HG03045 (cell line): ENCODE results near the gene OR1N1.
"Not testable (repeated sequence)": the region's sequence is repeated elsewhere in the genome, so short reads cannot be mapped to it uniquely, and the experiment has no call there.

Source experiments
- ATAC-seq: cut with Tn5 transposase; IDR thresholded peaks from one replicate; pipeline ENCODE4 v1.9.1; 2021; ENCODE audit warnings: mild to moderate bottlenecking, moderate library complexity; ENCODE audit not compliant: unreplicated experiment

OR1N1 gene, protein sequence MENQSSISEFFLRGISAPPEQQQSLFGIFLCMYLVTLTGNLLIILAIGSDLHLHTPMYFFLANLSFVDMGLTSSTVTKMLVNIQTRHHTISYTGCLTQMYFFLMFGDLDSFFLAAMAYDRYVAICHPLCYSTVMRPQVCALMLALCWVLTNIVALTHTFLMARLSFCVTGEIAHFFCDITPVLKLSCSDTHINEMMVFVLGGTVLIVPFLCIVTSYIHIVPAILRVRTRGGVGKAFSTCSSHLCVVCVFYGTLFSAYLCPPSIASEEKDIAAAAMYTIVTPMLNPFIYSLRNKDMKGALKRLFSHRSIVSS

DNA sequence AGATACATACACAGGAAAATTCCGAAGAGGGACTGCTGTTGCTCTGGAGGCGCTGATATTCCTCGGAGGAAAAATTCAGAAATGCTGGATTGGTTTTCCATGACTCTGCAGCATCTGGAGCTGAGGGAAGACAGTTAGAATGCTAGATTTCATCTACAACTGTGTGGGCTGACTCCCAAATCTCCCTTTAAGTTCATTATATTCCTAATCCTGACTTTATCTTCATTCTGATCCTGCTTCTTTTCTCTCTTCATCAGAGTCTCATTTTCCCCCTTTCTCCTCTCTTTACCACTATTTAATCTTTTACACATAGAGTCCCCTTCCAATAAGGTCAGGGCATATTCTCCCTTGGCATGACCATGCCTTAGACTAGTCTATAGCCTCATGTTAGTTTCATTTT, at the start of gene OR1N1:
OR1N1 (minus strand) TSS at position 101 of the 400 bp plus-strand sequence; CDS start at position 101, 0 bp downstream.
- no peak for ATAC-seq

DNA sequence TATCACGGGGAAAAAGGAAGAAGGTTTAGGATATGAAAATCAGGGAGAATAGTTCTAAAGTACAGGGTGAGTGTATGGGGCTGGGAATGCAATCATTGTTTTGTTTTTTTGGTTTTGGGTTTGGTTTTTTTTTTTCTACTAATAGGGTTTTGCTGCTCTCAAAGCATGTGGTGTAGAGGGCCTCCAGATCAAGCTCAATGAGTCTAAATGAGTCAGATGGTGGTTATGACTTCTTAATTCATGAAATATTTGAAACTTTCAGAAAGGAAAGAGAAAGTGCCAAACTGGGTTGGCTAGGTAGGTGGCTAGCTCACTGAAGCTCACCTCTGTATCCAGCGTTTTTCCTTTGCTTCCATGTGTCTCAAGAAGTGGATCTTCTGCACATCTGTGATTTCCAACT, 45.4 kb upstream of the OR1N1 start:
- no peak for ATAC-seq

DNA sequence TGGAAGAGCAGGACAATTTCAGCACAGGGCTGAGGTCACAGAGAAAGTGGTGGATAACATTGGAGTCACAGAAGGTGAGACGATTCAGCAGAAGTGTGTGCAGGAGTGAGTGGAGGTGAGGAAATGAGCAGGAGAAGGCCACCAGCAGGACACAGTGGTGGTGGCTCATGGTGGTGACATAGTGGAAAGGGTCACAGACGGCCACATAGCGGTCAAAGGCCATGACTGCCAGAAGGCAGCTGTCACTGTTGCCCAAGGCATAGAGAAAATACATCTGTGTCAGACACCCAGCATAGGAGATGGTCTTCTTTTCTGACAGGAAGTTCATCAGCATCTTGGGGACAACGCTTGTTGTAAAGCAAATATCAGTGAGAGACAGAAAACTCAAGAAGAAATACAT, 40.8 kb upstream of the OR1N1 start:
- ATAC-seq = no peak

DNA sequence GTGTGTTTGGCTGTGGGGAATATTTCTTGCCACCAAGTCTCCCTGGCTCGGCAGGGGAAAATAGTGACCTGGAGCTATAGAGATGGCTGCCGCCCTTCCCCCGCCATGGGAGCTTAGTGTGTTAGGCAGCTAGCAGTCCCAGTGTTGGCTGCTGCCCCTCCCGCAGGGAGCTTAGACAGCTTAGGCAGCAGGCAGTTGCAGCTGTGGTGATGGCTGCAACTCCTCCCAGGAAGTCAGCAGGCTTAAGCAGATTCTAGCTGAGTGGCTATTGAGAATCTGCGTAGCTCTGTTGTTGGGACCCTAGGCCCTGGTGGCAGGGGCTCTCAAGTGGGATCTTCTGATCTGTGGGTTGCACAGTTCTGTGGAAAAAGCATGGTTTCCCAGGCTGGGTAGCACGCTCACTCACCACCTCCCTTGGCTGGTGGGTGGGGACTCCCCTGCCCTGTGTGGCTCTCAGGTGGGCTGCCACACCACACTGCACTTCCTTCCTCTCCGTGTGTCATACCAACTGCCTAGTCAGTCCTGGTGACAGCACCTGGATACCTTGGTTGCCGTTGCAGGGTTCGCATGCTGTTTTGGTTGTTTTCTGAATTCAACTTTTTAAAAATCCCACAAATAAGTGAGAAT, 35.2 kb upstream of the OR1N1 start:
- no peak for ATAC-seq

DNA sequence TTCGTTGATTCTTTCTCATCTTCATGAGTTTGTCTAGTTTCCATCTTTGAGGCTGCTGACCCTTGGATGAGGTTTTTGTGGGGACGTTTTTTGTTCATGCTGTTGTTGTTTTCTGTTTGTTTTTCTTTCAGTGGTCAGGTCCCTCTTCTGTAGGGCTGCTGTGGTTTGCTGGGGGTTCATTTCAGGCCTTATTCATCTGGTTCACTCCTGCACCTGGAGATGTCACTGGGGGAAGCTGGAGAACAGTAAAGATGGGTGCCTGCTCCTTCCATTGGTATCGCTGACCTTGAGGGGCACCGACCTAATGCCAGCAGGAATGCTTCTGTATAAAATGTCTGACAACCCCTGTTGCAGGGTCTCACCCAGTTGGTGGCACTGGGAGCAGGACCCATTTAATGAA, 34.4 kb upstream of the OR1N1 start:
- no peak for ATAC-seq

DNA sequence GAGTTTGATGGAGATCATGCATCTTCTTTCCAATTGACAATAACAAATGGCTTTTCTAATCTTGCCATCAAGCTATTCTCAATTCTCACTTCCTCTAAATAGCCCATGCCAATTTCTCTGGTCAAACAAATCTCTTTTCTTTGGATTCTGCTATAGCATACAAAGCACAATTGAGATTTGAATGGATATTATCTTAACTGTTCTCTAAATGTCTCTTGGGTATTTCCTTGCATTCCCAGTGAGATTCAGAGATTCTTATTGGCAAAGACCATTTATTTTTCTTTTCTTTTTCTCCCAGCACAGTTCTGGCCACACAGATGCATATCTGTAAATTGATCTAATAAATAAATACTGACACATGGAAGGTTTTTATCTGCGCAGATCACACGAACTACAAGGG, 25.7 kb upstream of the OR1N1 start, which contains the start of gene OR1N2:
OR1N2 (plus strand) TSS at position 301 of the 400 bp plus-strand sequence. CDS start 100 bp downstream, outside the sequence.
- no peak for ATAC-seq

DNA sequence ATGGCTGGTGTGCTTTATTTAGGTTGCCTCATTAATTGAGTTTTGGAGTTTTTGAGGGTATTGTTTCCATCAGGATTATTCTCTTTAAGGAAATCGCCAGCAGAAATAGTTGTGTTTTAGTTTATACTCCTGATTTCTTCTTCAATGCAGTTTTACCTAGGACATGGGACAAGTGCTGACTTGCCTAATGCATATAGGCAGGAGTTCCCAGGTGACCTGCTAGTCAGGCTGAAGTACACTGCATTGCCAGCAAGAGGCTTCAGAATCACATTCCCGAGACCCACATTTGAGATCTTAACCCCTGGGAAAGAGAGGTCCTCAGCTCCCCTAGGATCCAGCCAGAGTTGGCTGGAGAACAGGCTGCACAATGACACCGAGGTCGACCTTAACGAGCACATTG, 24.3 kb upstream of the OR1N1 start:
- ATAC-seq = no peak

DNA sequence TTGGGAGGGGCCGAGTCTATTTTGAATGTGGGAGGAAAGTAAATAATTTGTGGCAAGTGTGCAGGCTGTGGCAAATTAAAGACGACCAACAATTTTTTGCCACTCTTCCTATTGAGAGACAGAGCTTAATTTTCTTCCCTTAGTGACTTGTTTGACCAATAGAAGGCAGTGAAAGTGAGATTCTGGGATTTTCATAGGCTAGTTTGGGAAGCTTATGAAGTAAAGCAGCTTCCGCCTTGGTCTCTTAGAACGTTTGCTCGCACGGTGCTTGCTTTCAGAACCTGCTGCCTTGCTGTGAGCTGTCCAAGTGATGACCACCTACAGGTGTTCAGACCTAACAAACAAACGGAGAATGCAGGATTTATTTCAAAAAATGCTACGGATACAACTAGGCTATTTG, 19.1 kb upstream of the OR1N1 start:
- no peak for ATAC-seq

DNA sequence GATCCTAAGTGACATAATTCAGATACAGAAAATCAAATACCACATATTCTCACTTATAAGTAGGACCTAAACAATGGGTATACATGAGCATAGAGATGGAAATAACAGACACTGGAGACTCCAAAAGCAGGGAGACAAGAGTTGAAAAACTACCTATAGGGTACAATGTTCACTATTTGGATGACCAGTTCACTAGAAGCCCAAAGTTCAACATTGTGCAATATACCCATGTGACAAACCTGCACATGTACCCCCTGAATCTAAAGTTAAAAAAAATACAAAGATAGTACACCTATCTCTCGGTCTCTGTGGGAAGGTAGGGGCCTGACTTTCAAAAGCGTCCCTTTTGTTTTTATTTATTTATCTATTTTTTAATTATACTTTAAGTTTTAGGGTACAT, 11.7 kb upstream of the OR1N1 start:
- no peak for ATAC-seq

DNA sequence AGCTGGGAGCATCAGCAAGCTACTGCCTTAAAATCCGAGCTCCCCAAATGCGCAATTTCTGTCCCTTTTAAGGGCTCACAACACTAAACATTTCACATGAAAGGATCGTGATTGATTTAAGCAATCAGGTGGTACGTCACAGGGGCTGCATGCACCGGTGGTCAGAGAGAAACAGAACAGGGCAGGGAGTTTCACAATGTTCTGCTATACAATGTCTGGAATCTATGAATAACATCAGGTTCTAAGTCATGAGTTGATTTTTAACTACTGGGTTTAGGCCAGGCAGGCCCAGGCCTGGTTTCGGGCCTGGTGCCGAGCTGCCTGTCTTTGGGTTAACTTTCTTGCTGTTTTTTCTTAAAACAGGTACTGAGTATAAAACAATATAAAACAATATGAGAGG, 10.0 kb upstream of the OR1N1 start:
- ATAC-seq = not testable (repeated sequence)

DNA sequence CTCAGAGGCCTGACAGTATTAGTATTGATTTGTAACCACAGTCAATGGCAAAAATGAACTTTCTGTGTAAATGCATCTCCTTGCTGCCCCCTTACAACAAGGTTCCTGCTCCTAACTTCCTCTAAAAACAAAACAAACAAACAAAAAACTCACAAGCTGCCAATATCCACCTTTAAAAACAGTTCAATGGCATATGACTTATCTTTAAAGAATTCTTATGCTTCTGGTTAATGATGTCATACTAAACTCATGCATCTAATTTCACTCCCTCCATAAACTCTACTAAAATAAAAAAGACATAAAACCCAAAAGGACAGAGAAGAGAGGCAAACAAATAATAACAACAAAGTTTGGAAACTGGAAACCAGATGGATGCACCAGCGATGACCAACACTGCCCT, 9.0 kb upstream of the OR1N1 start:
- ATAC-seq = no peak

DNA sequence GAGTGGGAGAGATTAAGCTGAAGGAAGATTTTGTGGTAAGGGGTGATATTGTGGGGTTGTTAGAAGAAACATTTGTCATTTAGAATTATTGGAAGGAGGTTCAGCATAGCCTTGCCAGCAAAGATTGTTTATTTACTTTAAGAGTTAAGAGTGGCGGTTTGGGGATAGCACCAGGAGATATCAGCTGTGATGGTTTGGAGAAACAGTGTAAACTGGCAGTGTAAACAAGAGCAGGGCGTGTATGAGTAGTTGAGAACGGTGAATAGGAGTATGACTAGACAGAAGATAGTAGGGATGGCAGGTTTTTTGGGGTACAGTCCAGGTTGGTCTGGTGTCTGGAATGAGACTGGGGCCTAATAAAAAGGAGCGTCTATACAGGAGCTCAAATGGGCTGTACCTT, 4.1 kb upstream of the OR1N1 start:
- not testable (repeated sequence) for ATAC-seq

DNA sequence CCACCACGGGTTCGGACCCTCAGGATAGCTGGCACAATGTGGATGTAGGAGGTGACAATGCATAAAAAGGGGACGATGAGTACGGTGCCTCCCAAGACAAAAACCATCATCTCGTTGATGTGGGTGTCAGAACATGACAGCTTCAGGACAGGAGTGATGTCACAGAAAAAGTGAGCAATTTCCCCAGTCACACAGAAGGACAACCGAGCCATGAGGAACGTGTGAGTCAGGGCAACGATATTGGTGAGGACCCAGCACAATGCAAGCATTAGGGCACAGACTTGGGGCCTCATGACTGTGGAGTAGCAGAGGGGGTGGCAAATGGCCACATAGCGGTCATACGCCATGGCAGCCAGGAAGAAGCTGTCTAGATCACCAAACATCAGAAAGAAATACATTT, 491 bp downstream of the OR1N1 start:
- ATAC-seq = no peak

DNA sequence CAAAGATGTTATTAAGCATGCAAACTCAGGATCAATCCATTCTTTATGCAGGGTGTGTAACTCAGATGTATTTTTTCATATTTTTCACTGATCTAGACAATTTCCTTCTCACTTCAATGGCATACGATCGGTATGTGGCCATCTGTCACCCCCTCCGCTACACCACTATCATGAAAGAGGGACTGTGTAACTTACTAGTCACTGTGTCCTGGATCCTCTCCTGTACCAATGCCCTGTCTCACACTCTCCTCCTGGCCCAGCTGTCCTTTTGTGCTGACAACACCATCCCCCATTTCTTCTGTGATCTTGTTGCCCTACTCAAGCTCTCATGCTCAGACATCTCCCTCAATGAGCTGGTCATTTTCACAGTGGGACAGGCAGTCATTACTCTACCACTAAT, 7.7 kb downstream of the OR1N1 start:
- no peak for ATAC-seq

DNA sequence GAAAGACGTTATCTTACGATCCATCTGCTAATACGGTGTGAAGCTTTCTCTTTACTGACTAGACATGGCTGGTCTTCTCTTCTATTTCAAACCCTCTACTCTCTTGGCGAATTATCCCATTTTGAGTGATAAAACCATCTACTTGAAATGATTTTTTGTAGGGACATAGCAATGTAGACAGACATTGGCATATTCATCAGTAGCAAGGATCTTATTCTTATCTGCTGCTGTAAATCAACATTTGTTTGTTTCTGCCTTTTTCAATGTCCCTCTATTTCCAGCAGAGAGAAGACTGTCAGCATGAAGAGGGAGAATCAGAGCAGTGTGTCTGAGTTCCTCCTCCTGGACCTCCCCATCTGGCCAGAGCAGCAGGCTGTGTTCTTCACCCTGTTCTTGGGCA, 8.3 kb downstream of the OR1N1 start, which contains the start of gene OR1J4:
OR1J4 (plus strand) TSS at position 301 of the 400 bp plus-strand sequence; CDS start at position 301, 0 bp downstream.
- ATAC-seq = no peak

DNA sequence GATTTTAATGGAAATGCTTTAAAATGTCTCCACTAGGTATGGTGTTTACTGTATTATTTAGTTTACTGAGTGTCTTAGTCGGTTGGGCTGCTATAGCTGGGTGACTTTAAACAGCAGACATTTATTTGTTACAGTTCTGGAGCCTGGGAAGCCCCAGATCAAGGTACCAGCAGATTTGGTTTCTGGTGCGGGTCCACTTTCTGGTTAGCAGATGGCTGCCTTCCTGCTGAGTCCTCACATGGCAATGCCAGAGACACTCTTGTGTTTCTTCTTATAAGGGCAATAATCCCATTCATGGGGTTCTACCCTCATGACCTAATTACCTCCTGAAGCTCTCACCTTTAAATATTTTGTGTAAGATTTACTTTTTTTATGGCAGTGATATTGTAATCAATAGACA, 8.9 kb downstream of the OR1N1 start:
- ATAC-seq = no peak

DNA sequence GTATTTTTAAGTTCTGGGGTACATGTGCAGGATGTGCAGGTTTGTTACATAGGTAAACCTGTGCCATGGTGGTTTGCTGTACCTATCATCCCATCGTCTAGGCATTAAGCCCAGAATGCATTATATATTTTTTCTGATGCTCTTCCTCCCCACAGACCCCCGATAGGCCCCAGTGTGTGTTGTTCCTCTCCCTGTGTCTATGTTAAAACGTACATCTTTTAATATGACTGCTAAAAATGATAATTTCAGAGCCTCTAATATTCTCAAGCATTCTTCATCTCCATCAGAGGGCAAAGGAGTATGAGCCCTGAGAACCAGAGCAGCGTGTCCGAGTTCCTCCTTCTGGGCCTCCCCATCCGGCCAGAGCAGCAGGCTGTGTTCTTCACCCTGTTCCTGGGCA, 16.6 kb downstream of the OR1N1 start, which contains the start of gene OR1J2:
OR1J2 (plus strand) TSS at position 301 of the 400 bp plus-strand sequence; CDS start at position 301, 0 bp downstream.
- no peak for ATAC-seq

DNA sequence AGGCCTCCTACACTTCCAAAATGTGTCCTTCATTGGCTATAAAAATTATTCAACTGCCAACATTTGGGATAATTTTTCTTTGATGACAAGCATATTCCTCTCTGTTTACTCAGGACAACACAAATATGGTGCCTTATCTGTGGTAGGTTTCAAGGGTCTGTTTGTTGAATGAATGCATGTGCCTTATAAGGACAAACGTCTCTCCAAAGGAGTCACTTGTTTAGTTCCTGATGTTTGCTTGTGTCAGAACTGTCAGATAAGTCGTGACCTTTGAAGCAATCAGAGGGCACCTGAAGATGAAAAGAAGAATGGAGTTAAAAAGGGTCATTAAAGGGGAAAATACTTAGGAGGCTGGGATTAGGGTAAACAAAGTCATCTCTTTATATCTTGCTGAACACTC, 20.1 kb downstream of the OR1N1 start:
- ATAC-seq = no peak

DNA sequence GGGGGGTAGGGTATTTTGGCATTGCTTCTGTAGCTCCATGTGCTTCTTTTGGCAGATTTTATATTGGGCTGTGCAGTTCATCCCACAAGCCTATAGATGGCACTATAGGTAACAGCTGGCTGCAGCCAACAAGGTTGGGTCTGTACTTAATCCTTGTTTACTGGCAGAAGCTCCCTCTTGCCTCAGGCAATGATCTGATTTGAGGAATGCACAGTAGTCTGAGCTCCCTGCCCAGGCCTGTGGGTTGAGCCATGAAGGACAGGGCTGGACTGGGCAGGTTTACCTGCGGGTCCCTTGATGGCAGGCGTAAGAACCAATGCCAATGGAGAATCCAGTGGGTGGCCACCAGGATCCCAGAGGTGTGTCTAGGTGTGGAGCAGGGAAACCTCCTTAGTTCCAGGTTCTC, 28.2 kb downstream of the OR1N1 start:
- no peak for ATAC-seq

DNA sequence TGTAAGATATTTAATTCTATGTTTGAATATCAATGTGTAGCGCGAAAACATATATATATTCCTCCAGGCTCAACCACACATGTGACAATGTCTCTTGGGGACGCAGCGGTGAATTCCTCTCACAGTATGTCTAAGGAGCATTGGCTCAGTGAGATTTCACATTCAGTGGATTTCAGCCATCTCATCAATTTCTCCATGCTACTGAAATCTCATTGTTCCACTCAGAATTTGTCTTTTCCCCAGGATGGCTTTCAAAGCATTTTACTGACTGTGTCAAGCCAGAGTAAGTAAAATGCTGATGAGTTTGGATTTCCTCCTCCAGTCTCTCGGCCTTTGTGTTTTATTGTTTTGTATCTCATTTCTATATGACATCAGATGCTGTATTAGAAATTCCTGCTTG, 48.0 kb downstream of the OR1N1 start:
- ATAC-seq = no peak

DNA sequence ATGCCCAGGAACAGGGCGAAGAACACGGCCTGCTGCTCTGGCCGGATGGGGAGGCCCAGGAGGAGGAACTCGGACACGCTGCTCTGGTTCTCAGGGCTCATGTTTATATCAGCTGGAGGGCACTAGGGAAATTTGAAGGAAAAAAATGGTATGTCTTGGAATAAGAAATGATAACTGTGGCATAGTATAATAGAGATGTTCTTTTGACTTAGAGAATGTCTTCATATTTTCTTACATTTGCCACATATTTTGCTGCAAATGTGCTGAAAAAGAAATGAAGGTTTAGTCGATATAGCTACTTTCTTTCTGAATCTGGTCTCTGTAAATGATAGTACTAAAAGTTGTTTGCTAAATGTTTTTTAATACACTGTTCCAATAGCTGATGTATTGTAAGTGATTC, 49.3 kb downstream of the OR1N1 start, which contains the start of gene OR1J1:
OR1J1 (minus strand) TSS at position 101 of the 400 bp plus-strand sequence; CDS start at position 101, 0 bp downstream.
- ATAC-seq = no peak

DNA sequence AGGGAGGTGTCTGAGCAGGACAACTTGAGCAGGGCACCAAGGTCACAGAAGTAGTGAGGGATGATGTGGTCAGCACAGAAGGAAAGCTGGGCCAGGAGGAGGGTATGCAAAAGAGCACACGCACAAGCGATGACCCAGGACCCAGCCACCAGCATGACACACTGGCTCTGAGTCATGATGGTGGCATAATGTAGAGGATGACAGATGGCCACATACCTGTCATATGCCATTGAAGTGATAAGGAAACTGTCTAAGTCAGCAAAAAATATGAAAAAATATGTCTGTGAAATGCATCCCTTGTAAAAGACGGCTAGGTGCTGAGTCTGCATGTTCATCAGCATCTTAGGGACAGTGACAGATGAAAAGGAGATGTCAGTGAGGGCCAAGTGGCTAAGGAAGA, 49.7 kb downstream of the OR1N1 start:
- no peak for ATAC-seq
